ENCODE results near the gene TRIM32.
"Not testable (repeated sequence)": the region's sequence is repeated elsewhere in the genome, so short reads cannot be mapped to it uniquely, and the experiment has no call there.

Gene TRIM32

GRCh38 chr9:116674210-116674980 lies 12.7 kb upstream of the TRIM32 start:
- no peak for DNase-seq

- no peak for DNase-seq
Measured at GRCh38 chr9:116683535-116683934, 3.6 kb upstream of the TRIM32 start.

- DNase-seq: no peak
Measured at GRCh38 chr9:116685166-116685565, 1.9 kb upstream of the TRIM32 start.

- DNase-seq: no peak
Measured at GRCh38 chr9:116686135-116686534, 970 bp upstream of the TRIM32 start.

GRCh38 chr9:116686693-116687073 lies 422 bp upstream of the TRIM32 start:
- no peak for DNase-seq

- DNase-seq: no peak
Measured at GRCh38 chr9:116687754-116688135, 640 bp downstream of the TRIM32 start.

- DNase-seq: no peak
Measured at GRCh38 chr9:116688806-116689485, 1.8 kb downstream of the TRIM32 start.

- no peak for DNase-seq
Measured at GRCh38 chr9:116689486-116690032, 2.5 kb downstream of the TRIM32 start.

GRCh38 chr9:116690805-116691204 lies 3.7 kb downstream of the TRIM32 start:
- DNase-seq: not testable (repeated sequence)

- DNase-seq: no peak
Measured at GRCh38 chr9:116691607-116692006, 4.5 kb downstream of the TRIM32 start.

- no peak for DNase-seq
Measured at GRCh38 chr9:116692616-116693015, 5.5 kb downstream of the TRIM32 start.

- peak; percentile 82 for DNase-seq
Measured at GRCh38 chr9:116693233-116693731, 6.2 kb downstream of the TRIM32 start.

GRCh38 chr9:116694785-116695291 lies 7.7 kb downstream of the TRIM32 start:
- DNase-seq: no peak

- no peak for DNase-seq
Measured at GRCh38 chr9:116695438-116695837, 8.3 kb downstream of the TRIM32 start.

GRCh38 chr9:116697362-116697761 lies 10.3 kb downstream of the TRIM32 start:
- peak; percentile 81 for DNase-seq

- no peak for DNase-seq
Measured at GRCh38 chr9:116697887-116698286, 10.8 kb downstream of the TRIM32 start.

- DNase-seq: no peak
Measured at GRCh38 chr9:116700279-116700678, 13.2 kb downstream of the TRIM32 start.

GRCh38 chr9:116700882-116701865 lies 14.1 kb downstream of the TRIM32 start:
- no peak for DNase-seq

GRCh38 chr9:116701940-116702642 lies 15.0 kb downstream of the TRIM32 start:
- DNase-seq: peak; percentile 31

GRCh38 chr9:116703634-116704033 lies 16.5 kb downstream of the TRIM32 start:
- DNase-seq: no peak

GRCh38 chr9:116704470-116704869 lies 17.4 kb downstream of the TRIM32 start:
- no peak for DNase-seq

- DNase-seq: no peak
Measured at GRCh38 chr9:116705531-116705930, 18.4 kb downstream of the TRIM32 start.

Measured in EL (cell line).